Ascending aorta (tissue), 2 donors: ENCODE results near the gene KCNG2. TPM values are rescaled to one million over a fixed set of nuclear protein-coding genes. Genes with fewer than 3 reads are reported as not detected.

Experiments used
- DNase-seq, 2 donors: peaks; one replicate each; pipeline ENCODE4 v3.0.0-alpha.2; 2019; ENCODE audit warnings: low spot score in 2 of 2
- H3K27ac ChIP-seq, 2 donors: fragments of 200-600 bp; sonication (generic); one replicate each; pipeline ENCODE4 v1.5.1; 2016 to 2017; ENCODE audit warnings: mild to moderate bottlenecking in 1 of 2
- H3K27me3 ChIP-seq: fragments of 200-600 bp; sonication (generic); one replicate; pipeline ENCODE4 v1.5.1; 2017
- H3K36me3 ChIP-seq, 2 donors: fragments of 200-600 bp; sonication (generic); one replicate each; pipeline ENCODE4 v1.5.1; 2016
- H3K4me1 ChIP-seq, 2 donors: fragments of 200-600 bp; sonication (generic); one replicate each; pipeline ENCODE4 v1.5.1; 2016 to 2017; ENCODE audit warnings: mild to moderate bottlenecking in 1 of 2
- H3K4me3 ChIP-seq, 2 donors: fragments of 200-600 bp; sonication (generic); one replicate each; pipeline ENCODE4 v1.5.1; 2016 to 2017; ENCODE audit warnings: mild to moderate bottlenecking in 1 of 2
- H3K9me3 ChIP-seq, 2 donors: fragments of 200-600 bp; sonication (generic); one replicate each; pipeline ENCODE4 v1.5.1; 2016
- CTCF ChIP-seq, 3 experiments: fragments of 200-600 bp in 2 of 3; fragments of 450-650 bp in 1 of 3; sonication (generic) in 2 of 3; IDR thresholded peaks; one replicate each; pipeline ENCODE4 v1.5.1; 2016 to 2019; ENCODE audit warnings: antibody characterized with exemption in 3 of 3, mild to moderate bottlenecking in 1 of 3, moderate library complexity in 1 of 3
- intact Hi-C: fragments of 100-400 bp; cut with DNase I; formaldehyde crosslinking; loops from one replicate; pipeline ENCODE4 v1.15.1; 2023
- total RNA-seq: library from RNA; depleted of rRNA; stranded (reverse); fragments of >200 nt; gene quantifications from one replicate; pipeline ENCODE4 v1.1.0, GENCODE V29; 2016

The KCNG2 gene
- total RNA-seq, 1 donor from 2014 or later: not detected

GRCh38 chr18:79900610-79901570 lies 103.2 kb downstream of the KCNG2 start:
- peaks cover 21 to 41% of the 10 kb centered on the region in 2 donors for H3K9me3 ChIP-seq
- H3K4me3 ChIP-seq: no peak overlapping the region
- TF ChIP-seq CTCF (IDR thresholded peaks at IDR 0.05): no peak
- no peak overlapping the region for H3K27ac ChIP-seq
- no peaks in the 10 kb centered on the region for H3K27me3 ChIP-seq
- no peaks in the 10 kb centered on the region for H3K4me1 ChIP-seq
- DNase-seq: no peak
- H3K36me3 ChIP-seq: peaks cover 16 to 34% of the 10 kb centered on the region in 2 donors
- intact Hi-C loops: no loop called here

GRCh38 chr18:79901665-79902064 lies 103.9 kb downstream of the KCNG2 start:
- no peak overlapping the region for H3K27ac ChIP-seq
- H3K27me3 ChIP-seq: no peaks in the 10 kb centered on the region
- intact Hi-C loops: no loop called here
- peaks cover 16 to 34% of the 10 kb centered on the region in 2 donors for H3K36me3 ChIP-seq
- no peak overlapping the region for H3K4me3 ChIP-seq
- H3K9me3 ChIP-seq: peaks cover 16 to 33% of the 10 kb centered on the region in 2 donors
- no peak for DNase-seq
- TF ChIP-seq CTCF (IDR thresholded peaks at IDR 0.05): no peak
- H3K4me1 ChIP-seq: no peaks in the 10 kb centered on the region

- intact Hi-C loops: no loop called here
- Histone ChIP-seq H3K4me1 (no peaks in the 10 kb centered on the region), H3K9me3 (peaks cover 13 to 29% of the 10 kb centered on the region in 2 donors), H3K4me3 (no peak overlapping the region), H3K36me3 (peaks cover 16 to 34% of the 10 kb centered on the region in 2 donors), H3K27me3 (no peaks in the 10 kb centered on the region), H3K27ac (no peak overlapping the region)
- DNase-seq: no peak
- no peak for TF ChIP-seq CTCF (IDR thresholded peaks at IDR 0.05)
Observed at GRCh38 chr18:79902075-79902474, 104.3 kb downstream of the KCNG2 start.

GRCh38 chr18:79902640-79903039 lies 104.9 kb downstream of the KCNG2 start:
- intact Hi-C loops: no loop called here
- no peak for TF ChIP-seq CTCF (IDR thresholded peaks at IDR 0.05)
- Histone ChIP-seq H3K36me3 (peaks cover 16 to 34% of the 10 kb centered on the region in 2 donors), H3K27me3 (no peaks in the 10 kb centered on the region), H3K4me1 (no peaks in the 10 kb centered on the region), H3K9me3 (peaks cover 13 to 23% of the 10 kb centered on the region in 2 donors), H3K4me3 (no peak overlapping the region), H3K27ac (no peak overlapping the region)
- DNase-seq: no peak

- Histone ChIP-seq H3K4me1 (no peaks in the 10 kb centered on the region), H3K27me3 (no peaks in the 10 kb centered on the region), H3K9me3 (peaks cover 10 to 20% of the 10 kb centered on the region in 2 donors), H3K4me3 (no peak overlapping the region), H3K36me3 (peaks cover 16 to 34% of the 10 kb centered on the region in 2 donors), H3K27ac (no peak overlapping the region)
- intact Hi-C loops: no loop called here
- DNase-seq: no peak
- no peak for TF ChIP-seq CTCF (IDR thresholded peaks at IDR 0.05)
Observed at GRCh38 chr18:79903071-79903635, 105.4 kb downstream of the KCNG2 start.
